HepG2 (cell line): ENCODE measurements around the gene RRAS. TPM values are rescaled to one million over a fixed set of nuclear protein-coding genes. Genes with fewer than 3 reads are reported as not detected.

Source experiments
- AGO2 ChIP-seq: fragments of 200-400 bp; formaldehyde crosslinking; optimal IDR thresholded peaks from 2 replicates; pipeline ENCODE3; 2017; ENCODE audit warnings: mild to moderate bottlenecking, low read depth, low read length, moderate library complexity
- GMEB2 ChIP-seq: IDR thresholded peaks from 2 replicates; pipeline ENCODE4 v1.6.1; 2016; ENCODE audit warnings: missing biosample characterization, missing genetic modification reagents, low read depth
- HNF4A ChIP-seq: sonication (generic); formaldehyde crosslinking; IDR thresholded peaks from 2 replicates; pipeline ENCODE4 v1.4.0; 2020; ENCODE audit warnings: missing genetic modification reagents
- HOXA3 ChIP-seq: sonication (generic); formaldehyde crosslinking; IDR thresholded peaks from 2 replicates; pipeline ENCODE4 v1.5.0; 2020; ENCODE audit warnings: missing genetic modification reagents
- IKZF5 ChIP-seq: IDR thresholded peaks from 2 replicates; pipeline ENCODE4 v1.6.1; 2018; ENCODE audit warnings: missing genetic modification reagents, mild to moderate bottlenecking, missing compliant biosample characterization
- KLF9 ChIP-seq: IDR thresholded peaks from 2 replicates; pipeline ENCODE4 v1.6.1; 2016; ENCODE audit warnings: low read depth
- PAWR ChIP-seq: sonication (generic); formaldehyde crosslinking; IDR thresholded peaks from 2 replicates; pipeline ENCODE4 v1.4.0; 2020; ENCODE audit warnings: missing genetic modification reagents, mild to moderate bottlenecking, borderline replicate concordance
- TCF12 ChIP-seq, 2 experiments: fragments of 450-650 bp in 1 of 2; sonication (generic) in 1 of 2; formaldehyde crosslinking in 1 of 2; IDR thresholded peaks; 2 replicates each; pipeline versions ENCODE4 v1.6.1 to v1.8.0; 2017 to 2022; ENCODE audit warnings: antibody characterized with exemption in 1 of 2, mild to moderate bottlenecking in 1 of 2, missing genetic modification reagents in 1 of 2, moderate library complexity in 1 of 2
- THAP7 ChIP-seq: sonication (generic); formaldehyde crosslinking; IDR thresholded peaks from 2 replicates; pipeline ENCODE4 v1.8.1; 2023; ENCODE audit warnings: mild to moderate bottlenecking, missing genetic modification reagents
- TP53 ChIP-seq: sonication (generic); formaldehyde crosslinking; conservative IDR thresholded peaks from 2 replicates; pipeline ENCODE4 v1.4.0; 2020; ENCODE audit warnings: missing genetic modification reagents
- ZHX2 ChIP-seq, 2 experiments: sonication (generic) in 1 of 2; formaldehyde crosslinking in 1 of 2; IDR thresholded peaks; 2 replicates each; pipeline versions ENCODE4 v1.6.1 to v1.9.0; 2014 to 2022; ENCODE audit warnings: antibody characterized with exemption in 1 of 2, borderline replicate concordance in 1 of 2, inconsistent platforms in 1 of 2, low read depth in 1 of 2, missing genetic modification reagents in 1 of 2
- ZNF253 ChIP-seq: sonication (generic); formaldehyde crosslinking; IDR thresholded peaks from 2 replicates; pipeline ENCODE4 v1.8.0; 2022; ENCODE audit warnings: mild to moderate bottlenecking, missing genetic modification reagents, borderline replicate concordance
- ZNF556 ChIP-seq: sonication (generic); formaldehyde crosslinking; IDR thresholded peaks from 2 replicates; pipeline ENCODE4 v1.4.0; 2020; ENCODE audit warnings: mild to moderate bottlenecking, missing genetic modification reagents, borderline replicate concordance
- ZNF576 ChIP-seq: sonication (generic); formaldehyde crosslinking; IDR thresholded peaks from 2 replicates; pipeline ENCODE4 v1.4.0; 2020; ENCODE audit warnings: mild to moderate bottlenecking, missing genetic modification reagents
- ZNF597 ChIP-seq: sonication (generic); formaldehyde crosslinking; IDR thresholded peaks from 2 replicates; pipeline ENCODE4 v1.5.0; 2020; ENCODE audit warnings: missing genetic modification reagents
- ZNF772 ChIP-seq: sonication (generic); formaldehyde crosslinking; IDR thresholded peaks from 2 replicates; pipeline ENCODE4 v1.5.0; 2020; ENCODE audit warnings: mild to moderate bottlenecking, missing genetic modification reagents
- ZNF780A ChIP-seq: sonication (generic); formaldehyde crosslinking; IDR thresholded peaks from 2 replicates; pipeline ENCODE4 v1.8.0; 2022; ENCODE audit warnings: mild to moderate bottlenecking, missing genetic modification reagents, moderate library complexity
- polyA plus RNA-seq, 8 experiments: library from polyadenylated mRNA; depleted of rRNA in 3 of 8; stranded (reverse) in 7 of 8; unstranded in 1 of 8; fragments of >200 nt; fragmentation: Illumina TruSeq in 4 of 8; extraction: Trizol in 4 of 8; gene quantifications; 2 replicates each; pipeline versions ENCODE4 v1.2.1 to v1.2.3, GENCODE V29; 2011 to 2016; ENCODE audit warnings: low read depth in 4 of 8, missing spikeins in 1 of 8, mixed read lengths in 1 of 8; ENCODE audit not compliant: insufficient read depth in 1 of 8
- total RNA-seq, 5 experiments: library from RNA; depleted of rRNA; stranded (reverse); fragments of >200 nt; fragmentation: Illumina TruSeq; extraction: Trizol; gene quantifications; 2 replicates each; pipeline ENCODE4 v1.2.3, GENCODE V29; 2016; ENCODE audit warnings: low read depth in 1 of 5

The RRAS gene
- total and polyA plus RNA-seq, 2 of the 13 experiments (the other 11 are each of a cell fraction or from before 2014, with no cell fraction given): 1.5 to 12.0 TPM

GRCh38 chr19:49641688-49642491 lies 1.9 kb upstream of the RRAS start, which contains the start of gene SCAF1 (continued):
- TF ChIP-seq ZNF597 (0 out of 2 replicates have a peak, but pooled peaks have one; percentile 63), ZNF772 (CRISPR knock-in tag) (0 out of 2 replicates have a peak, but pooled peaks have one; percentile 36), THAP7 (peak; percentile 54; the same call in 1 of the 2 replicates), AGO2 (peak; percentile 81), GMEB2 (CRISPR knock-in tag) (peak; percentile 84), HNF4A (CRISPR knock-in tag) (no peak), ZHX2 (IDR thresholded peaks at IDR 0.05; ENCODE audit: low read depth) (peak; percentile 85), ZHX2 (CRISPR knock-in tag; IDR thresholded peaks at IDR 0.05; ENCODE audit: borderline replicate concordance) (no peak), TCF12 (IDR thresholded peaks at IDR 0.05) (no peak), TCF12 (CRISPR knock-in tag; IDR thresholded peaks at IDR 0.05) (peak; percentile 14; the same call in 1 of the 2 replicates), IKZF5 (no peak), HOXA3 (CRISPR knock-in tag) (peak; percentile 93), ZNF780A (no peak), PAWR (no peak), TP53 (CRISPR knock-in tag) (no peak), ZNF253 (CRISPR knock-in tag) (no peak), KLF9 (CRISPR knock-in tag) (no peak), ZNF576 (CRISPR knock-in tag) (no peak), ZNF556 (CRISPR knock-in tag) (no peak; the same call in 1 of the 2 replicates)
